PC-9 (cell line): ENCODE results near the gene MTHFD1L.
"Not testable (repeated sequence)": the region's sequence is repeated elsewhere in the genome, so short reads cannot be mapped to it uniquely, and the experiment has no call there.

Source experiments
- EZH2 ChIP-seq: fragments of 200-600 bp; sonication (generic); IDR thresholded peaks from 2 replicates; pipeline ENCODE4 v1.8.0; 2017; ENCODE audit warnings: antibody characterized with exemption, low read depth
- TF ChIP-seq, protein P1 (sequence below): fragments of 200-600 bp; sonication (generic); conservative IDR thresholded peaks from 2 replicates; pipeline ENCODE4 v1.6.1; 2017; ENCODE audit warnings: mixed run types, antibody characterized with exemption, mild to moderate bottlenecking, moderate library complexity

DNA sequence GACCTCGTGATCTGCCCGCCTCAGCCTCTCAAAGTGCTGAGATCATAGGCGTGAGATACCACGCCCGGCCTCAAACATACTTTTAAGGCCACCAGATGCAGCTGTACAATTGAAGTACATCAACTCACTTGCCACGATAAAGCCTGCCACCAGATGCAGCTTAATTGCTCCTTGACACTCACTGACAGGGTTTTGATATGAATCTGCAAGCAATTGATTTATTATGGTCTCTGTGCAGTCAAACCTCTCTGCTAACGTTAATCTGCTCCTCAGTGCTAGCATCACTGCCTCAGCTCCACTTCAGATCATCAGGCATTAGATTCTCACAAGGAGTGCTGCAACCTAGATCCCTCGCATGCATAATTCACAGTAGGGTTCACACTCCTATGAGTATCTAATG, 48.9 kb upstream of the MTHFD1L start:
- TF ChIP-seq, protein P1, sequence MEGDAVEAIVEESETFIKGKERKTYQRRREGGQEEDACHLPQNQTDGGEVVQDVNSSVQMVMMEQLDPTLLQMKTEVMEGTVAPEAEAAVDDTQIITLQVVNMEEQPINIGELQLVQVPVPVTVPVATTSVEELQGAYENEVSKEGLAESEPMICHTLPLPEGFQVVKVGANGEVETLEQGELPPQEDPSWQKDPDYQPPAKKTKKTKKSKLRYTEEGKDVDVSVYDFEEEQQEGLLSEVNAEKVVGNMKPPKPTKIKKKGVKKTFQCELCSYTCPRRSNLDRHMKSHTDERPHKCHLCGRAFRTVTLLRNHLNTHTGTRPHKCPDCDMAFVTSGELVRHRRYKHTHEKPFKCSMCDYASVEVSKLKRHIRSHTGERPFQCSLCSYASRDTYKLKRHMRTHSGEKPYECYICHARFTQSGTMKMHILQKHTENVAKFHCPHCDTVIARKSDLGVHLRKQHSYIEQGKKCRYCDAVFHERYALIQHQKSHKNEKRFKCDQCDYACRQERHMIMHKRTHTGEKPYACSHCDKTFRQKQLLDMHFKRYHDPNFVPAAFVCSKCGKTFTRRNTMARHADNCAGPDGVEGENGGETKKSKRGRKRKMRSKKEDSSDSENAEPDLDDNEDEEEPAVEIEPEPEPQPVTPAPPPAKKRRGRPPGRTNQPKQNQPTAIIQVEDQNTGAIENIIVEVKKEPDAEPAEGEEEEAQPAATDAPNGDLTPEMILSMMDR: not testable (repeated sequence)
- not testable (repeated sequence) for TF ChIP-seq EZH2
